Stimulated activated CD4-positive, alpha-beta T cell treated with anti-CD3 and anti-CD28 coated beads, Interleukin-2, amount 100 ng/mL, for 48 hours (primary cell): ENCODE measurements around the gene ADRM1.

Source experiments
- DNase-seq, 2 donors: peaks; one replicate each; pipeline ENCODE4 v3.0.0-alpha.2; 2020

ADRM1 gene

GRCh38 chr20:62342910-62343309 is 40.1 kb downstream of the ADRM1 start:
- DNase-seq: no peak

- no peak for DNase-seq
These were observed 41.3 kb downstream of the ADRM1 start for GRCh38 chr20:62344092-62344491.

GRCh38 chr20:62344782-62345181 is 42.0 kb downstream of the ADRM1 start:
- no peak for DNase-seq

- no peak for DNase-seq
These were observed 43.0 kb downstream of the ADRM1 start for GRCh38 chr20:62345681-62346370.

- no peak for DNase-seq
These were observed 43.8 kb downstream of the ADRM1 start for GRCh38 chr20:62346398-62347150.

GRCh38 chr20:62347151-62347404 is 44.3 kb downstream of the ADRM1 start:
- no peak for DNase-seq

- DNase-seq: no peak
These were observed 44.6 kb downstream of the ADRM1 start for GRCh38 chr20:62347445-62347844.

- DNase-seq: no peak
These were observed 45.8 kb downstream of the ADRM1 start for GRCh38 chr20:62348604-62349003.

GRCh38 chr20:62349556-62350097 is 46.8 kb downstream of the ADRM1 start:
- DNase-seq: no peak

GRCh38 chr20:62350098-62350628 is 47.4 kb downstream of the ADRM1 start:
- no peak for DNase-seq

- DNase-seq: no peak
These were observed 48.0 kb downstream of the ADRM1 start for GRCh38 chr20:62350629-62351422.

- no peak for DNase-seq
These were observed 48.9 kb downstream of the ADRM1 start for GRCh38 chr20:62351469-62352401.

GRCh38 chr20:62352402-62353288 is 49.8 kb downstream of the ADRM1 start:
- DNase-seq: no peak

- DNase-seq: no peak
These were observed 50.7 kb downstream of the ADRM1 start for GRCh38 chr20:62353289-62354030.

- no peak for DNase-seq
These were observed 51.4 kb downstream of the ADRM1 start for GRCh38 chr20:62354031-62354808.

- DNase-seq: no peak
These were observed 52.1 kb downstream of the ADRM1 start for GRCh38 chr20:62354811-62355341.

GRCh38 chr20:62355516-62355877 is 52.7 kb downstream of the ADRM1 start:
- DNase-seq: no peak

GRCh38 chr20:62355878-62356588 is 53.2 kb downstream of the ADRM1 start:
- no peak for DNase-seq
